ENCODE data around the gene PLCB4.

DNA sequence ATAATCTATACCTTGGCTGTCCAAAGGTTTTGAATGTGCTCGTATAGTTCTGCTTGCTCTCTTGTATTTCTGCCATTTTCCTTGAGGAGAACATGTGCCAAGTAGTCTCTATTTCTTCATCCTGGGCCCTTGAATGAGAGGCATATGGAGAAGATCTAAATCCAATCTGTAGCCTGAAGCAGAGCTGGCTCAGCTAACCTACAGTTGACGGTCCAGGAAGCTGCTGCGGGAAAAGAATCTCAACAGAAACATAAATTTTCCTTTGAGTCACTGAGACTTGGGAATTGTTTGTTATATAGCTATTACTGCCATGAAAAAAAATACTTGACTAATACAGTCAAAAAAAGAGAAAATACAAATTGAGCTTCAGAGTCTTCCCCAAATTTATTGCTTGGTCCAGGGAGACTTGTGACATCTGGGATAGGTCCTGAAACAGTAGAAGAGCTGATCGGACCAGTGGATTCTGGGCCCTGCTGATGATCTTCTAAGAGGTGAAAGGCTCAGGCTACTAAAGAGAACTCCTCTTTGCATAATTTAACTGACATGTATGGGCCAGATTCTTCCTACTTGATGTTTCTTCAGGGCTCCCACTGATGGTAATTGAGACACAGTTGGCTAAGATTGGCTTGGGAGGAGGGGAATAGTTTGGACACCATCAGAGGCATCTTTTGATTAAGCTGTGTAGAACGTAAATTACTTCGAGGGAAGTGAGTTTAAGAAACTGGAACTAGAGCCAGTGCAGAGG, 29.9 kb upstream of the PLCB4 start:
- TF ChIP-seq CTCF (IDR thresholded peaks at IDR 0.05) (no peak), EP300 (IDR thresholded peaks at IDR 0.05) (no peak), POLR2AphosphoS5 (IDR thresholded peaks at IDR 0.05) (no peak), POLR2A (IDR thresholded peaks at IDR 0.05) (no peak)
